Stimulated activated CD4-positive, alpha-beta T cell treated with anti-CD3 and anti-CD28 coated beads, Interleukin-4, amount 100 ng/mL, for 48 hours (primary cell): ENCODE results near the gene PODXL.
"Not testable (repeated sequence)": the region's sequence is repeated elsewhere in the genome, so short reads cannot be mapped to it uniquely, and the experiment has no call there.

Experiments
- DNase-seq, 2 donors: peaks; one replicate each; pipeline ENCODE4 v3.0.0-alpha.2; 2020; ENCODE audit warnings: low read depth in 2 of 2

PODXL gene

DNA sequence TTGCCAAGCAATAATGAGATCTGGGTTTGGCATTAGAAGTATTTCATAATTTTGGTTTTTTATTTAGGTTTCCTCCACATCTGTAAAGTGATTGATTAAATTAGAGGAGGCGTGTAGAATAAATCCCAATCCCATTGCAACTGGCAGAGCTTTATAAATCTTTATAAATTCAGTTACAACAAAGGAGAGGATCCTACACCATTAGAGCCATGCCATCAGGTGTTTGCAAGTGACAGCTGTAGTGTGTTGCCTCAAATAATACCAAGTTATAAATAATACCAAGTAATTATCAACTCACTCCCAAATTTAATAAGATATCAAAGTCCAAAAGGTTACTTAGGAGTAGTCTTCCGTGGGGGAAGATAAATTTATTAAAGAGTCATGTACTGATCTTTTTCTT is 62.2 kb downstream of the PODXL start:
- no peak for DNase-seq

DNA sequence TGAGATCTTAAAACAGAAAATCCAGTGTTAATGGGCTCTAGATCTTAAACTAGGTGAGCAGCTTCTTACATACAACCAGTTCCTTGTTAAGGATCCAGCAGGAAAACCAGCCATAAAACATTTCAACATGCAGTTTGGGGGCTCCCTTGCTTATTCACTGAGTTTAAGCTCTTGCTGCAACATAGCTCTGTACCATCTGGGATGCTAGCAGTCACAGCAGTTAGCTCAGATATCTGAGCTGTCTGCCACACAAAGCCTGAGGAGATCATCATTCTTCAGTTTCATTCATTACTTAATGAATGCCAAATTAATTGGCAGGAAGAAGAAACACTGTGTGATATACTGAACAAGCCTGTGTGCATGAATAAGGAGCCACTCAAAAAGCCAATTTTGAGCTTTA is 62.8 kb downstream of the PODXL start:
- DNase-seq = no peak

GRCh38 chr7:131493081-131493480 is 63.3 kb downstream of the PODXL start:
- DNase-seq = no peak

DNA sequence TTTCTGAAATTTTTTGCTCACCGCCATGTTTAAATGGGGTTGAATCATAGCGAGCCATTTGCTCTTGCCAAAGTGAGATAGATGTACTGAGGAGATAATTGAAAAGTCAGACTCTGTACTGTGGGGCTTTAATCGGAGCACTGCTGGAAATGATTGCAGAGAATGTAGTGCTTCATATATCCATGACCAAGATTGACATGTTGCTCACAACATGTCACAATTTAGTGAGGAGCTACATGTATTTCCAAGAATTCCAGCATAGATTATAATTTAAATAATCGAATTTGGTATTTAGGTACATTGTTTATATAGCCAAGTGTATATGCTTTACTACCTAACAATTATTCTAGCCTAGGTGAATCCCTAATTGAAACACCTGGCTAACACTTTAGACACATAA is 66.5 kb downstream of the PODXL start:
- no peak for DNase-seq

GRCh38 chr7:131489196-131489595 is 67.2 kb downstream of the PODXL start:
- DNase-seq = no peak

DNA sequence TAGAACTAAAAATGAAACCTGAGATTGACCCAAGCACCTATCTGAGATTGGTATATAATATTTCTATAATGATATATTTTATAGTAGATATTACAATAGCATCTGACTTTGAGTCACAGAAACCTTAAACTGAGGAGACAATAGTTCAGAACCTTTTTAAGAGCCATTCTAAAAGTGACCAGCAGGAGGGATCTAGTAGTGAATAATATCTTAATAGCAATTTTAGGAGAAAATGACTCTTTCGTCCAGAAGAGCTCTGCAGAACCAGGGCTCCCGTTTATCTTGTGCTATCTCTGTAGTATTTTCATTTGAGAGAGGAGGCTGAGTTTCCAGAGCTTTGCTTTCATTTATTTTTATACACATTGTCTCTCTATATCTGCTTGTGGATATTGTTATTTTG is 68.1 kb downstream of the PODXL start:
- no peak for DNase-seq

GRCh38 chr7:131487217-131487616 is 69.2 kb downstream of the PODXL start:
- DNase-seq = no peak

DNA sequence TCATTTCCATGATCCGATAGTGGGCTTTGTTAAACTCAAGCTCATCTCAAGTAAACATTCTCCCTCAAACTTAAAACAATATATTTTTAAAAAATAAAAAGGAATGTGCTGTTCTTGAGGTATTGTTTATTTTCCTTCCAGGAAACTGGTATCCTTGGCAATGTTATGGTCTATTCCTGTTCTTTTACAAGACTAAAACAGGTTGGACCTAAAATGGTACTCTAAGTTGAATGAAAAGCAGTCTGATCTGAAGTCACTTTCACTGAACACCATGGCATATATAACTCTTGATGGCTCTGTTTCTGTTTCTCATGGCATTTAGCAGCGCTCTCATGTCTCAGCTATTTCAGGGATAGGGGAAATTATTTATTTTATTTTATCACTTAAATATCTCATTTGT is 70.1 kb downstream of the PODXL start:
- no peak for DNase-seq

- DNase-seq = no peak
Observed at GRCh38 chr7:131483586-131483985, 72.8 kb downstream of the PODXL start.

DNA sequence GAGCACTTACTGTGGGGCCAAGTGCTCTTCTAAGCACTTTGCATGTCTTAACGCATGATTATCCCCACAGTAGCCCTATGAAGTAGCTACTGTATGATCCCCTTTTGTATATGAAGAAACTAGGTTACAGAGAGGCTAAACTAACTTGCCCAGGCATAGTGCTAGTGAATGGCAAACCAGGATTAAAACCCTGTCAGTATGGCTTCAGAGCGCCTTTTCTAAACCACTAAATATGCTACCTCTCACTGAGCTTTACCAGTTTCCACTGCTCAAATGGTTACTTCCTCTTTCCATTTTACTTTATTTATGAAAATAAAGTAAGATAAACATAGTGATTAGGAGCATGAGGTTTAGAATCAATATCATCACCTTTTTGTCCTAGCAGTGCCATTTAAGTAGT is 73.6 kb downstream of the PODXL start:
- DNase-seq = no peak

GRCh38 chr7:131480384-131481315 is 75.8 kb downstream of the PODXL start:
- DNase-seq = no peak

GRCh38 chr7:131476740-131477139 is 79.7 kb downstream of the PODXL start:
- no peak for DNase-seq

DNA sequence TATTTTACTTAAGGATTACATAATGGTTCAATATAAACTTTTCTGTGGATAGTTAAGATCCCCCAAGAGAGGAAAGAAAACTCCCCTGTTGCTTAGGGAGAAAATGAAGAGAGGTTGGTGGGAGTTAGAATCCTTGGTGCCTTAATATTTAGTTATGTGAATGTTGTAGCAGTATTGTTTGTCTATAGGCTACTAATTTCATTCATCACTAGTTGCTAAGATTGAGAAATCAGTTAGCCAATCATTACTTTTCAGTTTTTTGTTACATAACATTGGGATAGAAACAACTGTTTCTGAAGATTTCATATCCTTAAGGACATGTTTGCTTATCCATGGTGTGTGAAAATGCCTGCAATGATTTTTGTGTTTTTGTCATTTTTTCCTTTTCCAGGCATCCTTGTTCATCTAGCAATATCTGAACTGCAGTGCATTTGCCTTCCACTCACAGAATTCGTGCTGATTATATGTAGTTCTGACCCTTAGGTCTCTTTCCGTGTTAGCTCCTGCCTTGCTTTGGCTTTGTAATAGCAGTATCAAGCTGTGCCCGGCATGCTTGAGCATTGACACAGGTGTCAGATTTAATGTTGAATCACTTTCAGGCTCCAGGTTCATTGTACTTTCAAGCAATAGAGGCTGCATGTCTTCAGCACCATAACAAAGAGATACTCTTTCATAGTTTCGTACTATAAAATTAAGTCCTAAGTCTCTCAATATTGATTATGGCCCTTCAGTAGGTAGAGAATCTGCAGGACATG is 85.0 kb downstream of the PODXL start:
- no peak for DNase-seq

DNA sequence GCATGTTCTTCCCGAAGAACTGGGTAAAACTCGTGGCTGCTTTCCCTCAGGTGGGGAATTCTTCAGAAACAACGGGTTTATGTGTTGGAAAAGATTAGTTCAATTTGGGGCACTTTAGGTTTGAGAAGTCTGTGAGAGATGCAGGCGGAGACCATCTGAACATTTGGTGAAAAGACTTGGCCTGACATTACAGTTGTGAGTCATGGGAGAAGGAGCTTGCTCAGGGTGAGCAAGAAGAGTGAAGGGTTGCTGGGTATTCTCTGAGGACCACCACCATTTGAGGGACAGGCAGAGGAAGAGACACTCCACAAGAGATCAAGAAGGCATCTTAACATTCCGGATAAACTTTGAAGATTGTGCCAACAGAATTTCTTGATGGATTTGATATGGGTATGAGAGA is 88.6 kb downstream of the PODXL start:
- DNase-seq = no peak

DNA sequence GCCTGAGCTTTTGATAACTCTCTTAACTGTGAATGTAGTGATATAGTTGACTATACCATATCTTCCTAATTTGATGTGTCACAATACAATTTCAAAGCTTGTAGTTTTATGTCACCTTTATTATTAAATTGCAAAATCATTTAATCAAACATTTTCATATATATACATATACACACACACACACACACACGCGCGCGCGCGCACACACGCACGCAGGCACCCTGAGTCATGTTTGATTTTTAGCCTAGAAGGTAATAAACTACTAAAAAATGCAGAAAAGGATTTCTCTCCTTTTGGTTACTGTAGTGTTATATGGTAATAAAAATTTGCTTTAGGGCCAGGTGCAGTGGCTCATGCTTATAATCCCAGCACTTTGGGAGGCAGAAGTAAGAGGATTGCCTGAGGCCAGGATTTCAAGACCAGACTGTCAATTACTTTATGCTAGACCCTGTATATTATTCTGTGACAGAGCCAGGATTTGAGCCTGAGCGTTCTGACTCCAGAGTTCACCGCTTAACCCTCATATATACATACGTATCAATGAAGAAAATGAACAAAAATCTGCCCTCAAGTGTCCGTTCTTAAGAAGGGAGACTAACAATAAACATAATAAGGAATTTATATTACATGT is 89.6 kb downstream of the PODXL start:
- DNase-seq = no peak

DNA sequence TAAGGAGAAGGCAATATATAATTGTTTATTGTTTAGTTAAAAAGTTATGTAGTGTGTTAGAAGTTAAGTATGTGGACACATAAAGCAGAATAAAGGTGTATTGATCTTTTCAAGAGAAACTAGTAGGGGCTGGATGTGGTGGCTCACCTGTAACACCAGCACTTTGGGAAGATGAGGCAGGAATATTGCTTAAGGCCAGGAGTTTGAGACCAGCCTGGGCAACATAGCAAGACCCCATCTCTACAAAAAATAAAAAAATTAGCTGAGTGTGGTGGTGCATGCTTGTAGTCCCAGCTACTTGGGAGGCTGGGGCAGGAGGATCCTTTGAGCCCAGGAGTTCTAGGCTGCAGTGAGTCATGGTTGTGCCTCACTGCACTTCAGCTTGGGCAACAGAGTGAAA is 93.7 kb downstream of the PODXL start:
- DNase-seq = not testable (repeated sequence)

- no peak for DNase-seq
Observed at GRCh38 chr7:131462059-131462458, 94.4 kb downstream of the PODXL start.

- DNase-seq = no peak
Observed at GRCh38 chr7:131459256-131459655, 97.2 kb downstream of the PODXL start.

DNA sequence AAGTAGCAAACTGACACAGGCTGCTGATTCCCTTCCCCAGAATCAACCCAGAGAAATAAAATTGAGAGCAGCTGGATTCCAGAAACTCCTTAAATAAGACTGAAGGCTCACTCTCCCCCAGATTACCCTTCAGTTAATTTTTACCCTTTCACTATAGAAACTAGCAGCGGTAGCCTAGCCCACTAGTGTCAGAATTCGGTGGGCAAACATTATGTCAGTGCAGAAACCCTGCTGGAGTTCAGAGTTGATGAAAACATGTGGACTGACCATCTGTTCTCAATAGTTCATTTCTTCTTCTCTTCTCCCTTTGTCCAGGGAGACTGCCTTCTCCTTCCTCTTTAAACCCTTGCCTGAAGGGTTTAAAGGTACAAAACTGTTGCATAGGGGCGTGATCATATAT is 100.1 kb downstream of the PODXL start:
- no peak for DNase-seq

GRCh38 chr7:131455546-131455945 is 100.9 kb downstream of the PODXL start:
- no peak for DNase-seq

GRCh38 chr7:131455001-131455400 is 101.4 kb downstream of the PODXL start:
- DNase-seq = no peak

- no peak for DNase-seq
Observed at GRCh38 chr7:131454498-131454897, 101.9 kb downstream of the PODXL start.
